ENCODE results near the gene KCNA4. TPM values are rescaled to one million over a fixed set of nuclear protein-coding genes. Genes with fewer than 3 reads are reported as not detected.

Gene KCNA4
- total RNA-seq, 1 donor from 2014 or later, result 1.3 TPM

GRCh38 chr11:30009060-30009459 lies 7.8 kb downstream of the KCNA4 start:
- Histone ChIP-seq H3K27ac (no peak overlapping the region), H3K27me3 (peaks cover 42% of the 10 kb centered on the region), H3K9ac (no peak overlapping the region), H4K20me1 (ENCODE audit: low read depth) (no peaks in the 10 kb centered on the region), H3K4me3 (no peak overlapping the region), H3K79me2 (ENCODE audit: low read depth) (no peaks in the 10 kb centered on the region), H3K4me2 (no peak overlapping the region), H3F3A (ENCODE audit: low read depth) (no peaks in the 10 kb centered on the region), H3K36me3 (no peaks in the 10 kb centered on the region), H3K4me1 (peaks cover 7% of the 10 kb centered on the region), H3K9me3 (ENCODE audit: low read depth) (no peaks in the 10 kb centered on the region), H2AFZ (replicated peaks) (no peak overlapping the region)
- Mint-ChIP-seq H3K4me3 (no peak overlapping the region), H3K36me3 (no peaks in the 10 kb centered on the region), H3K27ac (no peak overlapping the region), H3K9me3 (peaks cover 2% of the 10 kb centered on the region), H3K4me1 (no peaks in the 10 kb centered on the region), H3K27me3 (ENCODE audit: insufficient read depth, low read depth) (no peaks in the 10 kb centered on the region)
- no peak for TF ChIP-seq EZH2phosphoT487 (IDR thresholded peaks at IDR 0.05)
- TF ChIP-seq EZH2 (IDR thresholded peaks at IDR 0.05), result no peak
- no peak for TF ChIP-seq CTCF (IDR thresholded peaks at IDR 0.05)
- no peak for DNase-seq (ENCODE audit: low spot score)

DNA sequence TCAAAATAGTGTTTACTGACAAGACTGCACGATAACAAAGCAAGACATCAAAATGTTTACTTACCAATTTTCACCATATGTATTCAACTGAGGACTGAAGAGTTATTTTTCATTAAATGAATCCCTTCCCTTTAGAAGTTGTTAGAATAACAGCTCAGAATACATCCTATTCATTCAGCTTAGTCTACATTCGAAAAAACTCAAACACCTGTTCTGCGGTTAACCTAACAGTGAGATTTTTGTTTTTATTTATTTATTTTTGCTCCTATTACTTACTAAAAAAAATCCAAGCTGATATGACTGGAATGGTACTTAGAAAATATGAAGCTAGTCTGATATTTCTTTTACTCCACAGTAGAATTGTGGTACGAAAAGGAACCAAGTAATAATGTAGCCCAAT lies 10.0 kb downstream of the KCNA4 start:
- Histone ChIP-seq H2AFZ (replicated peaks) (no peak overlapping the region), H3K4me1 (peaks cover 7% of the 10 kb centered on the region), H4K20me1 (ENCODE audit: low read depth) (no peaks in the 10 kb centered on the region), H3K4me2 (no peak overlapping the region), H3K4me3 (no peak overlapping the region), H3F3A (ENCODE audit: low read depth) (no peaks in the 10 kb centered on the region), H3K27ac (no peak overlapping the region), H3K9me3 (ENCODE audit: low read depth) (no peaks in the 10 kb centered on the region), H3K36me3 (no peaks in the 10 kb centered on the region), H3K79me2 (ENCODE audit: low read depth) (no peaks in the 10 kb centered on the region), H3K27me3 (peaks cover 53% of the 10 kb centered on the region), H3K9ac (no peak overlapping the region)
- H3K36me3 Mint-ChIP-seq, result no peaks in the 10 kb centered on the region
- no peaks in the 10 kb centered on the region for H3K4me1 Mint-ChIP-seq
- no peak overlapping the region for H3K27ac Mint-ChIP-seq
- TF ChIP-seq EZH2 (IDR thresholded peaks at IDR 0.05) (no peak), EZH2phosphoT487 (IDR thresholded peaks at IDR 0.05) (no peak), CTCF (IDR thresholded peaks at IDR 0.05) (no peak)
- H3K9me3 Mint-ChIP-seq, result peaks cover 2% of the 10 kb centered on the region
- no peak for DNase-seq (ENCODE audit: low spot score)
- H3K27me3 Mint-ChIP-seq (ENCODE audit: insufficient read depth, low read depth), result no peaks in the 10 kb centered on the region
- H3K4me3 Mint-ChIP-seq, result no peak overlapping the region

GRCh38 chr11:30002157-30002785 lies 14.6 kb downstream of the KCNA4 start:
- Histone ChIP-seq H3K4me1 (peaks cover 16% of the 10 kb centered on the region), H2AFZ (replicated peaks) (no peak overlapping the region), H3K9me3 (ENCODE audit: low read depth) (no peaks in the 10 kb centered on the region), H3K9ac (no peak overlapping the region), H3K27ac (no peak overlapping the region), H3K4me2 (no peak overlapping the region), H3F3A (ENCODE audit: low read depth) (no peaks in the 10 kb centered on the region), H3K27me3 (peaks cover 41% of the 10 kb centered on the region), H3K4me3 (no peak overlapping the region), H4K20me1 (ENCODE audit: low read depth) (no peaks in the 10 kb centered on the region), H3K79me2 (ENCODE audit: low read depth) (no peaks in the 10 kb centered on the region), H3K36me3 (no peaks in the 10 kb centered on the region)
- no peaks in the 10 kb centered on the region for H3K36me3 Mint-ChIP-seq
- H3K27me3 Mint-ChIP-seq (ENCODE audit: insufficient read depth, low read depth), result no peaks in the 10 kb centered on the region
- H3K9me3 Mint-ChIP-seq, result no peaks in the 10 kb centered on the region
- no peaks in the 10 kb centered on the region for H3K4me1 Mint-ChIP-seq
- no peak overlapping the region for H3K27ac Mint-ChIP-seq
- no peak overlapping the region for H3K4me3 Mint-ChIP-seq
- TF ChIP-seq CTCF (IDR thresholded peaks at IDR 0.05), result no peak
- no peak for TF ChIP-seq EZH2phosphoT487 (IDR thresholded peaks at IDR 0.05)
- TF ChIP-seq EZH2 (IDR thresholded peaks at IDR 0.05), result no peak
- DNase-seq (ENCODE audit: low spot score), result no peak
